Duodenal mucosa (tissue), 2 donors: Measurements from ENCODE around the gene MUL1.

Experiments
- H3K27ac ChIP-seq: one replicate; pipeline ENCODE4 v1.7.0; 2013; ENCODE audit warnings: low read depth, low read length
- H3K27me3 ChIP-seq, 2 donors: one replicate each; pipeline ENCODE4 v1.7.0; 2013; ENCODE audit warnings: low read length in 2 of 2, control low read depth in 1 of 2; ENCODE audit not compliant: insufficient read depth in 2 of 2, control insufficient read depth in 1 of 2
- H3K36me3 ChIP-seq, 2 donors: one replicate each; pipeline ENCODE4 v1.7.0; 2013; ENCODE audit warnings: low read length in 2 of 2, control low read depth in 1 of 2; ENCODE audit not compliant: insufficient read depth in 2 of 2, control insufficient read depth in 1 of 2
- H3K4me1 ChIP-seq, 2 donors: one replicate each; pipeline ENCODE4 v1.7.0; 2013; ENCODE audit warnings: low read length in 2 of 2, control low read depth in 1 of 2; ENCODE audit not compliant: insufficient read depth in 2 of 2, control insufficient read depth in 1 of 2
- H3K4me3 ChIP-seq, 2 donors: one replicate each; pipeline ENCODE4 v1.7.0; 2013; ENCODE audit warnings: low read length in 2 of 2, low read depth in 1 of 2
- H3K9ac ChIP-seq, 2 donors: one replicate each; pipeline ENCODE4 v1.7.0; 2013; ENCODE audit warnings: low read length in 2 of 2, low read depth in 1 of 2
- H3K9me3 ChIP-seq, 2 donors: one replicate each; pipeline ENCODE4 v1.7.0; 2013; ENCODE audit warnings: low read length in 2 of 2, control low read depth in 1 of 2; ENCODE audit not compliant: control insufficient read depth in 1 of 2

MUL1 gene

GRCh38 chr1:20507564-20508410, at the start of gene MUL1:
Gene MUL1, minus strand, starts transcription at chr1:20508151. Its CDS starts 127 bp downstream, at chr1:20508024.
- peaks cover 8 to 12% of the 10 kb centered on the region in 2 donors for H3K4me1 ChIP-seq
- peak within 1 kb of the TSS; percentile 91 to 99 for H3K4me3 ChIP-seq
- peak within 1 kb of the TSS; percentile 86 to 87 for H3K9ac ChIP-seq

GRCh38 chr1:20555758-20556120, 47.8 kb upstream of the MUL1 start:
- Histone ChIP-seq H3K4me1 (peaks cover 0 to 3% of the 10 kb centered on the region in 2 donors), H3K9ac (no peak overlapping the region), H3K27ac (no peak overlapping the region), H3K4me3 (no peak overlapping the region), H3K27me3 (peaks cover 39 to 46% of the 10 kb centered on the region in 2 donors), H3K36me3 (no peaks in the 10 kb centered on the region), H3K9me3 (no peaks in the 10 kb centered on the region)

More at GRCh38 chr1:20507564-20508410, at the start of gene MUL1:
- Histone ChIP-seq H3K27ac (peak within 1 kb of the TSS; percentile 65), H3K9me3 (no peaks in the 10 kb centered on the region), H3K36me3 (peaks cover 0 to 26% of the 10 kb centered on the region in 2 donors), H3K27me3 (no peaks in the 10 kb centered on the region)

- peaks cover 0 to 3% of the 10 kb centered on the region in 2 donors for H3K4me1 ChIP-seq
- no peak overlapping the region for H3K27ac ChIP-seq
- no peaks in the 10 kb centered on the region for H3K9me3 ChIP-seq
- no peak overlapping the region for H3K4me3 ChIP-seq
- no peaks in the 10 kb centered on the region for H3K36me3 ChIP-seq
- H3K27me3 ChIP-seq: peaks cover 40 to 49% of the 10 kb centered on the region in 2 donors
- no peak overlapping the region for H3K9ac ChIP-seq
These were observed 47.2 kb upstream of the MUL1 start for GRCh38 chr1:20555025-20555757.

- Histone ChIP-seq H3K4me3 (no peak overlapping the region), H3K9ac (no peak overlapping the region), H3K4me1 (peaks cover 0 to 3% of the 10 kb centered on the region in 2 donors), H3K27me3 (peaks cover 40 to 49% of the 10 kb centered on the region in 2 donors), H3K27ac (no peak overlapping the region), H3K36me3 (no peaks in the 10 kb centered on the region), H3K9me3 (no peaks in the 10 kb centered on the region)
These were observed 44.9 kb upstream of the MUL1 start for GRCh38 chr1:20552728-20553445.

- Histone ChIP-seq H3K27ac (no peak within 1 kb of the TSS), H3K4me1 (peaks cover 0 to 3% of the 10 kb centered on the region in 2 donors), H3K9ac (no peak within 1 kb of the TSS)
These were observed 44.2 kb upstream of the MUL1 start, which contains the start of gene FAM43B for GRCh38 chr1:20551945-20552727. Gene FAM43B, plus strand, starts transcription at chr1:20552573. Its CDS starts 401 bp downstream, at chr1:20552974.

GRCh38 chr1:20551161-20551560, 43.2 kb upstream of the MUL1 start:
- H3K36me3 ChIP-seq: no peaks in the 10 kb centered on the region
- peaks cover 0 to 3% of the 10 kb centered on the region in 2 donors for H3K4me1 ChIP-seq
- H3K9ac ChIP-seq: no peak overlapping the region
- no peaks in the 10 kb centered on the region for H3K9me3 ChIP-seq
- H3K27me3 ChIP-seq: peaks cover 37 to 49% of the 10 kb centered on the region in 2 donors
- H3K27ac ChIP-seq: no peak overlapping the region
- H3K4me3 ChIP-seq: no peak overlapping the region

More at GRCh38 chr1:20551945-20552727, 44.2 kb upstream of the MUL1 start, which contains the start of gene FAM43B:
- H3K4me3 ChIP-seq: no peak within 1 kb of the TSS
- H3K9me3 ChIP-seq: no peaks in the 10 kb centered on the region
- H3K36me3 ChIP-seq: no peaks in the 10 kb centered on the region
- H3K27me3 ChIP-seq: peaks cover 37 to 49% of the 10 kb centered on the region in 2 donors

- no peaks in the 10 kb centered on the region for H3K9me3 ChIP-seq
- H3K4me3 ChIP-seq: no peak overlapping the region
- no peaks in the 10 kb centered on the region for H3K4me1 ChIP-seq
- H3K27me3 ChIP-seq: peaks cover 16 to 17% of the 10 kb centered on the region in 2 donors
- H3K9ac ChIP-seq: no peak overlapping the region
- H3K36me3 ChIP-seq: no peaks in the 10 kb centered on the region
- no peak overlapping the region for H3K27ac ChIP-seq
These were observed 38.7 kb upstream of the MUL1 start for GRCh38 chr1:20546637-20547036.

GRCh38 chr1:20540281-20540680, 32.3 kb upstream of the MUL1 start:
- no peak overlapping the region for H3K9ac ChIP-seq
- peaks cover 1 to 14% of the 10 kb centered on the region in 2 donors for H3K27me3 ChIP-seq
- no peaks in the 10 kb centered on the region for H3K4me1 ChIP-seq
- no peak overlapping the region for H3K27ac ChIP-seq
- no peak overlapping the region for H3K4me3 ChIP-seq
- H3K36me3 ChIP-seq: no peaks in the 10 kb centered on the region
- no peaks in the 10 kb centered on the region for H3K9me3 ChIP-seq

GRCh38 chr1:20538760-20539551, 31.0 kb upstream of the MUL1 start:
- Histone ChIP-seq H3K27me3 (peaks cover 8 to 18% of the 10 kb centered on the region in 2 donors), H3K9ac (no peak overlapping the region), H3K27ac (no peak overlapping the region), H3K4me3 (no peak overlapping the region), H3K36me3 (no peaks in the 10 kb centered on the region), H3K9me3 (no peaks in the 10 kb centered on the region), H3K4me1 (no peaks in the 10 kb centered on the region)
